ENCODE measurements around the gene IPO11. TPM values are rescaled to one million over a fixed set of nuclear protein-coding genes. Genes with fewer than 3 reads are reported as not detected.

IPO11 gene
- total RNA-seq, 1 experiment from 2014 or later = 66.5 TPM

DNA sequence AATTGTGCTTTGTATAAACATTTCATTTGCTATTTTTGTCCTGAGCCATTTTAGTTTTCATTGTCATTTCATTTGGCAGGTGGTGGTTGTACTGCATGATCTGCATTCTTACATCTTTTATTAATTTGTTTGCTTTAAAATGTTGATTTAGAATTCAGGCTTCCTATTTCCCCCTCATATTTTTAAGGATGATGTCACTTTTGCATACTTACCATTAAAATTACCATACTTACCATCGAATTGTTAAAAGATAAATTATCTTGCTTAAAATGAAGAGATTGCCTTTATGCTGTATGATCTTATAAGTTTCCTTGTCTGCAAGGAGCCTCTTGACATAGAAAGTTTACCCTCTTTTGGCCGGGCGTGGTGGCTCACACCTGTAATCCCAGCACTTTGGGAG is 40.0 kb upstream of the IPO11 start:
- intact Hi-C loops (cut with micrococcal nuclease; ENCODE audit: unreplicated experiment) = no loop called here
- no peaks in the 10 kb centered on the region for H3K9me3 ChIP-seq (ENCODE audit: low read depth, low read length, poor library complexity, severe bottlenecking)
- no TSS peak for BruUV-seq (replicated peaks)
- no peak for DNase-seq (ENCODE audit: low spot score)
- H3K4me3 ChIP-seq (ENCODE audit: low read depth, low read length, poor library complexity, severe bottlenecking) = no peak overlapping the region
- no peak overlapping the region for H3K27ac ChIP-seq (ENCODE audit: low read depth, low read length, poor library complexity, severe bottlenecking)
- ChIA-PET CTCF (no interaction called here), POLR2A (ENCODE audit: low non-redundant PET) (no interaction called here)
- no peaks in the 10 kb centered on the region for H3K4me1 ChIP-seq (ENCODE audit: insufficient read depth, low read length, poor library complexity, severe bottlenecking)
- peaks cover 56% of the 10 kb centered on the region for H3K36me3 ChIP-seq (ENCODE audit: insufficient read depth, low read length, poor library complexity, severe bottlenecking)
- no peaks in the 10 kb centered on the region for H3K27me3 ChIP-seq (replicated peaks; ENCODE audit: insufficient read depth, low read depth, low read length, poor library complexity)
- TF ChIP-seq, protein P1, sequence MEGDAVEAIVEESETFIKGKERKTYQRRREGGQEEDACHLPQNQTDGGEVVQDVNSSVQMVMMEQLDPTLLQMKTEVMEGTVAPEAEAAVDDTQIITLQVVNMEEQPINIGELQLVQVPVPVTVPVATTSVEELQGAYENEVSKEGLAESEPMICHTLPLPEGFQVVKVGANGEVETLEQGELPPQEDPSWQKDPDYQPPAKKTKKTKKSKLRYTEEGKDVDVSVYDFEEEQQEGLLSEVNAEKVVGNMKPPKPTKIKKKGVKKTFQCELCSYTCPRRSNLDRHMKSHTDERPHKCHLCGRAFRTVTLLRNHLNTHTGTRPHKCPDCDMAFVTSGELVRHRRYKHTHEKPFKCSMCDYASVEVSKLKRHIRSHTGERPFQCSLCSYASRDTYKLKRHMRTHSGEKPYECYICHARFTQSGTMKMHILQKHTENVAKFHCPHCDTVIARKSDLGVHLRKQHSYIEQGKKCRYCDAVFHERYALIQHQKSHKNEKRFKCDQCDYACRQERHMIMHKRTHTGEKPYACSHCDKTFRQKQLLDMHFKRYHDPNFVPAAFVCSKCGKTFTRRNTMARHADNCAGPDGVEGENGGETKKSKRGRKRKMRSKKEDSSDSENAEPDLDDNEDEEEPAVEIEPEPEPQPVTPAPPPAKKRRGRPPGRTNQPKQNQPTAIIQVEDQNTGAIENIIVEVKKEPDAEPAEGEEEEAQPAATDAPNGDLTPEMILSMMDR (conservative IDR thresholded peaks at IDR 0.05; ENCODE audit: low read depth, low read length) = no peak
- TF ChIP-seq EZH2 (IDR thresholded peaks at IDR 0.05; ENCODE audit: borderline replicate concordance, low read depth, low read length, poor library complexity, severe bottlenecking) = no peak

DNA sequence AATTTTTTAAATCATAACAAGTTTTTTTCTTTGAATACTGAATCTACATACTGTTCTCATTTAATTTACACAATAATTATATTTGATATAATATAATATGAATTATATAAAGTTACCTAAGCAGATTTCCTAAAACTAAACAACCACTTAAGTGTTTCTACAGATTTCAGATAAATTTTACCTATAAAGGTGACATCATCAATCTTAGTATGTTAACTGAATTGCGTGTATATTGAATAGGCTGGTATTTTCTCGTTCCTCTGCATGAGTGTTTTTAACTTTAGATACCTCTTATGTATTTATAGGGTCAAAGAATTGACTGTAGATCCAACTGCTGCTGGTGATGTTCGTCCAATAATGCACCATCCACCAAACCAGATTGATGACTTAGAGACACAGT is 39.2 kb upstream of the IPO11 start:
- ChIA-PET POLR2A (ENCODE audit: low non-redundant PET) (no interaction called here), CTCF (no interaction called here)
- TF ChIP-seq, protein P1 (conservative IDR thresholded peaks at IDR 0.05; ENCODE audit: low read depth, low read length) = no peak
- H3K4me1 ChIP-seq (ENCODE audit: insufficient read depth, low read length, poor library complexity, severe bottlenecking) = no peaks in the 10 kb centered on the region
- no peaks in the 10 kb centered on the region for H3K9me3 ChIP-seq (ENCODE audit: low read depth, low read length, poor library complexity, severe bottlenecking)
- H3K27ac ChIP-seq (ENCODE audit: low read depth, low read length, poor library complexity, severe bottlenecking) = no peak overlapping the region
- H3K4me3 ChIP-seq (ENCODE audit: low read depth, low read length, poor library complexity, severe bottlenecking) = no peak overlapping the region
- intact Hi-C loops (cut with micrococcal nuclease; ENCODE audit: unreplicated experiment) = no loop called here
- H3K27me3 ChIP-seq (replicated peaks; ENCODE audit: insufficient read depth, low read depth, low read length, poor library complexity) = no peaks in the 10 kb centered on the region
- no TSS peak for BruUV-seq (replicated peaks)
- no peak for DNase-seq (ENCODE audit: low spot score)
- peaks cover 64% of the 10 kb centered on the region for H3K36me3 ChIP-seq (ENCODE audit: insufficient read depth, low read length, poor library complexity, severe bottlenecking)

DNA sequence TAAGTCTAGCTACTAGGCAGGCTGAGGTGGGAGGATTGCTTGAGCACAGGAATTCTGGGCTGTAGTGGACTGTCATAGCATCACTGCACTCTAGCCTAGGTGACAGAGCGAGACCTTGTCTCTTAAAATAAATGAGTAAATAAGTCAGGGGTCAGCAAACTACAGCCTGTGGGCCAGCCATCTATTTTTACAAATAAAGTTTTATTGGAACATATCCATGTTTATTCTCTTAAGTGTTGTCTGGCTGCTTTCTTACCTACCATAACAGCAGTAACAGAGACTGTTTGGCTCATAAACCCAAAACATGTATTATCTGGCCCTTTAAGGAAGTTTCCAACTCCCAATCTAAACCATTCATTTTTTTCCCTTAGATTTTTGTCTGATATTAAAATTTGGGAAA is 38.5 kb upstream of the IPO11 start:
- no peaks in the 10 kb centered on the region for H3K9me3 ChIP-seq (ENCODE audit: low read depth, low read length, poor library complexity, severe bottlenecking)
- no peak for DNase-seq (ENCODE audit: low spot score)
- CTCF ChIA-PET = no interaction called here
- no TSS peak for BruUV-seq (replicated peaks)
- H3K4me1 ChIP-seq (ENCODE audit: insufficient read depth, low read length, poor library complexity, severe bottlenecking) = no peaks in the 10 kb centered on the region
- no peak overlapping the region for H3K27ac ChIP-seq (ENCODE audit: low read depth, low read length, poor library complexity, severe bottlenecking)
- H3K27me3 ChIP-seq (replicated peaks; ENCODE audit: insufficient read depth, low read depth, low read length, poor library complexity) = no peaks in the 10 kb centered on the region
- POLR2A ChIA-PET (ENCODE audit: low non-redundant PET) = no interaction called here
- H3K4me3 ChIP-seq (ENCODE audit: low read depth, low read length, poor library complexity, severe bottlenecking) = no peak overlapping the region
- H3K36me3 ChIP-seq (ENCODE audit: insufficient read depth, low read length, poor library complexity, severe bottlenecking) = peaks cover 66% of the 10 kb centered on the region
- intact Hi-C loops (cut with micrococcal nuclease; ENCODE audit: unreplicated experiment) = no loop called here
- TF ChIP-seq, protein P1 (conservative IDR thresholded peaks at IDR 0.05; ENCODE audit: low read depth, low read length) = no peak
- TF ChIP-seq EZH2 (IDR thresholded peaks at IDR 0.05; ENCODE audit: borderline replicate concordance, low read depth, low read length, poor library complexity, severe bottlenecking) = no peak

All from A673 (cell line).